GM03348 (cell line): Measurements from ENCODE around the gene NFILZ.
"Not testable (repeated sequence)": the region's sequence is repeated elsewhere in the genome, so short reads cannot be mapped to it uniquely, and the experiment has no call there.

Experiments used
- DNase-seq: peaks from one replicate; pipeline ENCODE4 v3.0.0; 2012; ENCODE audit warnings: low spot score

Gene NFILZ

DNA sequence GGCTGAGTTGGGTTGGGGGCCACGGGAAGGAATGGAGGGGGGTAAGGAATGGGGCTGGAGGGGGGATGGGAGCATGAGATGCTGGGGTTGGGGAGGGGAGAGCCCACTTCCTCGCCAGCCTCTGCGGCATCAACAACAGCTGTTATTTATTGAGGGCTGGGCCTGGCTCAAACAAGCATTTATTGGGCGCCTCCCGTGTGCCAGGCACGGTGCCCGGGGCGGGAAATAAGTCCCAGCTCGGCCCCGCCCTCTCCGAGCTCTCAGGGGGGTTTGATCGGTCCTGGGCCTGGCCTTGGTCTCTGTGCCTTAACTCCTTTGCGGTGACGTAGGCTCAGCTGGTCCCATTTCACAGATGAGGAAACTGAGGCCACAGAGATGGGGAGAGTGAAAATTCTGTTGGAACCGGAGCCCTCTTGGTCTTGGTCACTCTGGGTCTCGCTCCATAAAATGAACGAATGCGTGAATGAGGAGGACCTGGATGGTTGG, 19.0 kb upstream of the NFILZ start:
- DNase-seq = no peak

- peak; percentile 86 for DNase-seq
Measured at GRCh38 chr19:8611877-8612806, 18.3 kb upstream of the NFILZ start.

- no peak for DNase-seq
Measured at GRCh38 chr19:8612807-8613171, 17.6 kb upstream of the NFILZ start.

DNA sequence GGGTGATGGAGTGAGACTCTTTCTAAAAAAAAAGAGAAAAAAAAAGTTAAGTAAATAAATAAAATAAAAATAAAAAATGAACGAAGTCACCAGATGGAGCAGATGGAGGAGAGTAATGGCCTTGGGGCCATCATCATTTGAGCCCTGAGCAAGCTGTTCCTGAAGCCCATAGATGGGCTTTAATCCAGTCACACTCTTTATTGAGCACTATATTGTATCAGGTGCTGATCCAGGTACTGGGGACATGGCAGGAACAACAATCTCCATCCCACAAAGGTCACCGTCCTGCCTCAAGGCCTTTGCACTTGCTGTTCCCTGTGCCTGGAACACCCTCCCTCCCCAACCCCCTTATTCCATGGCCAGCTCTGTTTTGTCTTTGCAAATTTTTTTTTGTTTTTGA, 16.0 kb upstream of the NFILZ start:
- no peak for DNase-seq

DNA sequence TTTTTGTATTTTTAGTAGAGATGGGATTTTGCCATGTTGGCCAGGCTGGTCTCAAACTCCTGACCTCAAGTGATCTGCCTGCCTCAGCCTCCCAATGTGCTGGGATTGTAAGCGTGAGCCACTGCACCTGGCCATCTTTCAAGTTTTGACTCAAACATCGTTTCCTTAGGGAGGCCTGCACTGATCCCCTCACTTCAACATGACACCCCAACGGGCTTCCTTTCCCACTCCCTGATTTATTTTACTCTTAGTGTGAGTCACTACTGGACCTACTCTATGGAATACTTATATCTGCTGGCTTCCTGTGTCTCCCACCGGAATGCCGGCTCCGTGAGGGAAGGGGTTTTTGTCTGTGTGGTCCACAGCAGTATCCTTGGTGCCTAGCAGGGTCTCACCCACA, 15.4 kb upstream of the NFILZ start:
- no peak for DNase-seq

GRCh38 chr19:8615813-8616596, 14.4 kb upstream of the NFILZ start:
- peak; percentile 79 for DNase-seq

DNA sequence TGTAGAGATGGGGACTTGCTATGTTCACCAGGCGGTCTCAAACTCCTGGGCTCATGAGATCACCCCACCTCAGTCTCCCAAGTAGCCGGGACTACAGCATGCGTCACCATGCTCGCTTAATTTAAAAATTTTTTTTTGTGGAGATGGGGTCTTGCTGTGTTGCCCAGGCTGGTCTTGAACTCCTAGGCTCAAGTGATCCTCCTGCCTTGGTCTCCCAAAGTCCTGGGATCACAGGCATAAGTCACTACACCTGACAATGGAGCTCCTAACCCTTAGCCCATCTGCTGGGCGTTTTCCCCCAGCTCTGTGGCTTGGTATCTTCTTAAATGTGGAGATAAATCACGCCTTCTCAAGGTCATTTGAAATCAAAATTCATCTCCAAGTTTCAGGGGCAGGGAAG, 13.6 kb upstream of the NFILZ start:
- DNase-seq = no peak

DNA sequence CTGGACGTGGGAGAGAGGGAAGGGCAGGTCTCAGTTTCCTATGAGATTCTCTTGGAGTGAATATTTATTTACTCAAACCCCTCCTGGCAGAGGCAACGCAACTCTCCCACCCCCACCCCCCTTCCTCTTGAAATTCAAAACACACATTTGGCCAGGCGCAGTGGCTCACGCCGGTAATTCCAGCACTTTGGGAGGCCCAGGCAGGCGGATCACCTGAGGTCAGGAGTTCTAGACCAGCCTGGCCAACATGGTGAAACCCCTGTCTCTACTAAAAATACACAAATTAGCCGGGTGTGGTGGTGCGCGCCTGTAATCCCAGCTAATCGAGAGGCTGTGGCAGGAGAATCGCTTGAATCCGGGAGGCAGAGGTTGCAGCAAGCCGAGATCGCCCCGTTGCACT, 13.1 kb upstream of the NFILZ start:
- not testable (repeated sequence) for DNase-seq

DNA sequence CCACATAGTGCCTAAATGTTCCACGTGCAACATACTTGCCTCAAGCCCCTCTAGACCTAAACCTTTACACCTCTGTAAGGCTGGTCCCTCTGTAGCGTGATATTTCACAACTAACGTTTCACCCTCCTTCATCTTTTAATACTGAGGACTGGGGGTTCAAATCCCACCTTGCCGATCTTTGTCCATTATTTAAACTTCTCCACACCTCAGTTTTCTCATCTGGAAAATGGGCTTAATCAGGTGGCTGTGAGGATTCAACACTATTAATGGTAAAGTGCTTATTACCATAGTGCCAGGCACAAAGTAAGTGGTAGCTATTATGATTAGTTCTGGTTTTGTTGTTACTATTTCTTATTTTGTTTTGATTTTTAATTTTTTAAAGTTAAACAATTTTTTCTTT, 12.4 kb upstream of the NFILZ start:
- DNase-seq = no peak

- no peak for DNase-seq
Measured at GRCh38 chr19:8618751-8619150, 11.7 kb upstream of the NFILZ start.

DNA sequence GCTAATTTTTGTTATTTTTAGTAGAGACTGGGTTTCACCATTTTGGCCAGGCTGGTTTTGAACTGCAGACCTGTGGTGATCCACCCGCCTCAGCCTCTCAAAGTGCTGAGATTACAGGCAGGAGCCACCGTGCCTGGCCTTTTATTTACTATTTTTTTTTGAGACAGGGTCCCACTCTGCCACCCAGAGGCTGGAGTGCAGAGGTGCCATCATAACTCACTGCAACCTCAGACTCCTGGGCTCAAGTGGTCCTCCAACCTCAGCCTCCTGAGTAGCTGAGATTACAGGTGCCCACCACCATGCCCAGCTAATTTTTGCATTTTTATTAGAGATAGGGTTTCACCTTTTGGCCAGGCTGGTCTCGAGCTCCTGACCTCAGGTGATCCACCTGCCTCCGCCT, 7.5 kb upstream of the NFILZ start:
- not testable (repeated sequence) for DNase-seq

GRCh38 chr19:8626842-8627241, 3.6 kb upstream of the NFILZ start:
- no peak for DNase-seq

DNA sequence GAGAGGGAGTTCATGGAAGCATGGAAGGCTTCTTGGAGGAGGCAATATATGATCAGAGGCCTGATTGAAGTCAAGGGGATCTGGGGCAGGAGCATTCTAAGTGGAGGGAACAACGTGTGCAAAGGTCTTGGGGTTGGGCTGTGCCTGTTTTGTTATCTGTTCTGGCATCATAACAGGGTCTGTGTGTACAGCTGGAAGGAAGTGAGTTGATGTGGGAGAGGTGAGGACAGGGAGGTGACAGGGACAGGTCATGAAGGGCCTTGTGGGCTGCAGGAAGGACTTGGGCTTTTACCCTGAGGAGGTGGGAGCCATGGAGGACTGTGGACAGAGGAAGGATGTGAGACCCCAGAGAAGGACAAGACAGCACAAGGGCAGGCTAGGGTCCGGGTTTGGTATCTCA, 1.2 kb upstream of the NFILZ start:
- DNase-seq = no peak

DNA sequence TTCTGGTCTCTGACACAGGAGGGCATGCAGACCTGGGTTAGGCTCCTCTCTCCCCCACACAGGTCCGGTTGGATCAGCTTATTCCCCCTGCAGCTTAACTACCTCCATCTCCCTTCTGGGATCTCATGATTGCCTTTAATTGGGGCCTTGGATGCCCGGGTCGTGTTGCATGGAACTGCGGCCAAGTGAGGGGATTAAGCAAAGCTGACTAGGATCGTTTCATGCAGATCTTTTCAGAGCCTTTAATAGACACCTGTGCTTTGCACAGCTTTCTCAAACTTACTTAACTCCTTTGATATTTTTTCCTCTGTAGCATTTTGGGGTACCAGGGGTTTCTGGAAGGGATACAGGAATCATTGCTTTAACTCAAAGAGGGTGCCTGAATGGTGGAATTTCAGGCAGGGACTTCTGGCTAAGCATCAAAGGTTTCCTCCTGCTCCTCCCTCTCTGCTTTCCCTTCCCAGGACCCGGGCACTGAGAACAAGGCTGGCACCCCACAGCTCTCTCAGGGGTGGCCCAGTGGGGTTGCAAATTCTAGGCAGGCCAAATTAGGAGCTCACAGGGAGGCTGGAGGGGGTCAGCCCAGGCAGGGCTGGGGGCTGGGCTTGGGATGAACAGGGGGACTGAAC, 477 bp downstream of the NFILZ start:
- DNase-seq = no peak

DNA sequence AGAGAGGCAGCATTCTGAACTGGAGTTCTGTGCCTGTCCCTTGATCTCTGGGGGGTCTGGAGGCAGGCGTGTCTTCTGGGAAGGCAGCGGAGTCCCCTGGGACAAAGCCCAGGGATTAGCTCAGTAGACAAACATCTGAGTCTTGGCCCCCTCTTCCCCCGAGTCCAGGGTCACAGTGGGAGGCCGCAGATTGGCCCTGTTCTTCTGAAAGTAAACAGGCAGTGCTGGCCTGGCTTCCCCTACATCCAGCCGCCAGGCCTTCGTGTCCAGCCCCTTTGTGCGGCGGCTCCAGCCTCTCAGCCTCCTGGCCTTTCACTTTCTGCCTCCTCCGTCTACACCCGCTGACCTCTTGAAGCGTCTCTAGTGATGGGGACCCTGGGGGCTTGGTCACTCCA, 989 bp downstream of the NFILZ start:
- no peak for DNase-seq

GRCh38 chr19:8635422-8635821, 5.0 kb downstream of the NFILZ start:
- DNase-seq = no peak

DNA sequence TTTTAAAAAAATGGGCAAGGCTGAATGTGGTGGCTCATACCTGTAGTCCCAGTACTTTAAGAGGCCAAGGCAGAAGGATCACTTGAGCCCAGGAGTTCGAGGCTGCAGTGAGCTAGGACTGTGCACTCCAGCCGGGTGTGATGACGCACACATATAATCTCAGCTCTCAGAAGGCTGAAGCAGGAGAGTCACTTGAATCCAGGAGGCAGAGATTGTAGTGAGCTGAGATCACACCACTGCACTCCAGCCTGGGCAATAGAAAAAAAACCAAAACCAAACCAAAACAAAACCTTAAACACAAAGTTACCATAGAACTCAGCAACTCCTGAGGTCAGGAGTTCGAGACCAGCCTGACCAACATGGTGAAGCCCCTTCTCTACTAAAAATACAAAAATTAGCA, 6.6 kb downstream of the NFILZ start:
- DNase-seq = not testable (repeated sequence)

GRCh38 chr19:8638078-8638619, 7.7 kb downstream of the NFILZ start:
- DNase-seq = no peak

GRCh38 chr19:8639821-8640401, 9.5 kb downstream of the NFILZ start:
- DNase-seq = no peak

DNA sequence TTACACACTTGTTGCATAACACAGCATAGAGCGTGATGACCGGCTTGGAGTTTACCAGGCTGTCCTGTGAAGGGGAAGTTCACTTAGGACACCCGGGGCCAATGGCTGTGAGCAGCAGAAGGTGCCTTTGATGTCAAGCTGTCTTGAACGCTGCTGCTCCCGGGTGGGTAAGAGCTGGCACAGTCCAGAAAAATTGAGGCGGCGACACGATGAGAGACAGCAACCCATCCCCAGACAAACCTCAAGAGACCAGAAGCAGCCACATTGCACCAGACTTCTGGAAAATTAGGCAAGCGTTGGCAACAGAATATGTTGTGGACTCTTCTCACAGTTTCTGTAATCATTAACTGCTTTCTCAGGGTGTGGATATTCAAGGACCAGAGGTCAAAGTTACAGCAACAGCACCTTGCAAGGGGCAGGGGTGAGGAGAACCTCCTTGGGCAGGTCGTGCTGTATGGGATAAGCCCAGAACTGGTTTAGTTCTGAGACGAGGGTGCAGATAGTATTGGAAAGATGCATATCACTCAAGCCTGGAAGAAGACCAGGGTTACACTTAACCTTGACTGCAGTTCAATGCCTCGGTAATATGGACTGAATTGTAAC, 10.1 kb downstream of the NFILZ start:
- no peak for DNase-seq

GRCh38 chr19:8641221-8641907, 10.9 kb downstream of the NFILZ start:
- no peak for DNase-seq
